Dedifferentiated amniotic fluid mesenchymal stem cell (primary cell): ENCODE data around the gene TBATA.
"Not testable (repeated sequence)": the region's sequence is repeated elsewhere in the genome, so short reads cannot be mapped to it uniquely, and the experiment has no call there.

Experiments used
- DNase-seq: peaks from one replicate; pipeline ENCODE4 v3.0.0-alpha.2; 2016; ENCODE audit errors: extremely low spot score

TBATA gene

DNA sequence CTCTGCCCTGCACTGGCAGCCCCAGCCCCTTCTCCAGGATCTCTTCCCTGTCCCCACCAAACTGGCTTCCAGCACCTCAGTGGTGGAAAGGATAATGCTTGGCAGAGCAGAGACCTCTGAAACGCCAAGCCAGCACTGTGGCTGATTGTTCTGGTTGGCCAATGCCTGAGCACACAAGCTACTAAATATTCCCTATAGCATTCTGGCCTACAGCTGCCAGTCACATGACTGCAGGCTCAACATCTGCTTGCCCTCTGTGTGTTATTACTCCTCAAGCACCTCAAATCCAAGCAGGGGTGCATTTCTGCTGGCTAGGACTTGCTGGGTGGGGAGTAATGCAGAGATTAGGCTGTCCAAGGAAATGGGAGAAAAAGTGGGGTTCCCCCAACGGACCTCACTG, 6.1 kb downstream of the TBATA start:
- DNase-seq: no peak

DNA sequence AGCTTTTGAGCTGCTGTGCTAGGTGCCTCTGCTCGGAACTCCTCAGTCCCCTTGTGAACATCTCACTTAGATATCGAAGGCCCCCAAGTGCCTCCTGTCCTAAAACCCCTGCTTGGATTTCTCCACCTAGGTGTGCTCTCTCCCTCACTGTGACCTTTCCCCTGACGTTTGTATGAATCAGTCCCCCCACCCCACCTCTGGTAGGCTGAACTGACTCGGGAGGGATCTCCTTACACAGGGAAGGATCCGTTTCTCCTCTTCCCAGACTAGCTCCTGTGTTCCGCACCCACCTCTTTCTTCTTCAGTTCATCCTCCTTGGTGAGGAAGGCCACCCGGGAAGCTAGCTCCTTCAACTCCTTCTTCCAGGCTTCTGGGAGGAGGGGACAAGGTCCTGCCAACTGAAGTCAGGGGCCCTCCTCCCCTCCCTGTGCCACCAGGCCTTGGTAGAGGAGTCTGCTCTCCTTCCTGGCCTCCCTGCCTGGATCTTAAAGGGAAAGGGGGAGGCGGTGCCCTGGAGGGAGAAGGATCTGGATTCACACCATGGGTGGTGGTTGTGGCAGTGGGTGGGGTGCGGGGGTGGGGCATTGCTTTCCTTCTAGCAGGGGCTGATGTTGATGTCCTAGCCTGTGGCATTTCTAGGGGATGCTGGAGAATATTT, 6.8 kb downstream of the TBATA start:
- no peak for DNase-seq

DNA sequence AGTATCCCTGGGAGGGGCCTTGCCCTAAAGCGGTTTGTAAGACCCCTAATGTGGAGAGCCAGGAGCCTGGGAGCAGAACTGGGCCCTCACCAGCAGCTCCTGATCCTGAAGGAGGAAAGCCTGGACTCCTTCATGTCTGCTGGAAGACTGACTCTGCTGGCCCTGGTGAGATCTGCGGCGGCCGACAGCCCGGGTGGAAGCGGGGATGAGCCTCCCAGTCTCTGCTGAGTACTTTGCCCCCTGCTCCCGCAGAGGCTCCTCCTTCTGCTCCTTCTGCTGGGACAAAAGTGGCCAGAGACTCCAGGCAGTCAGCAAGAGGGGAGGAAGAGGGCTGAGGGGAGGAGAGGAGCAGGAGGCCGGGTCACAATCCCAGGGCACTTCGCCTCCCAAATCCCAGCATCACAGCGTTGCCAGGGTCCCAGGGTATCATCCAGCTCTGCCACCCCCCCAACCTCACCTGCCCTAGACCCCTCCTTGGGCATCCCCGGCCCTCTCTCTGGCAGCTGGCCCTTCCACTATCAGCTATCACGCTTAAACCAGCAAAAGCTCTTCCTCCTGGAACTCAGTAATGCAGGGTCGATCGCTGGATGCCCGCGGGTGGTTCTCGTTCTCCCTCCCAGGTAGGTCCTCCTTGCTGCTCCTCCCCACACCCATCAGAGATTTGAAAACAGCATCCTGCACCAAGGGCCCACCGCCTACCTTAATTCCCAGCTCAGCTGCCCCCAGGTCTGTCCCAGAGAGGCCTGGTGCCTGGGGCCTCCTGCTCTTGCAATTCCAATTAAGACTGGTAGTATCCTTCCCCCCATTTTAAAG, 7.9 kb downstream of the TBATA start:
- DNase-seq: no peak

DNA sequence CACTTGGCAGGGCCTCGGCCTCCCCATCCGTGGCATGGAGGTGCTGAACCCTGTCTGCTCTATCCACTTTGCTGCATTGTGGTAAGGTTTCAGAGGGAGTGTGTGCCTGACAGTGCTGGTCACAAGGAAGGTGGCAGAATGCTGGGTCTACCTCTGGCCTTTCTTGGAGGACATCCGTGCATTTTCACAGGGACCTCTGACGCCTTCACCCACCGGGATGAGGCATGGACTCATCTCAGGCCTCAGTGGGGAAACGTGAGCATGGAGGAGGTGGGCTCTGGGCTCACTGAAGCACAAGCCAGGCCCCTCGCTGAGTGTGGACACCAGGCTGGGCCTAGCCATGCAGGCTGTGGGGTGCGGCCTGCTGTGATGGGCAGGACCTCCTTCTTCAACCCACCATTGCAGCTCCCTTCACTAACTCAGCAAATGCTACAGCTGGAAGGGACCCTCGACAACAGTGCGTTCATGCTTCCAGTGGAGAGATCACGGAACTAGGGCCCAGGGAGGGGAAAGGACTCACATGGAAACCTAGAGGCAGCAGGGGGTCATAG, 8.6 kb downstream of the TBATA start:
- no peak for DNase-seq

DNA sequence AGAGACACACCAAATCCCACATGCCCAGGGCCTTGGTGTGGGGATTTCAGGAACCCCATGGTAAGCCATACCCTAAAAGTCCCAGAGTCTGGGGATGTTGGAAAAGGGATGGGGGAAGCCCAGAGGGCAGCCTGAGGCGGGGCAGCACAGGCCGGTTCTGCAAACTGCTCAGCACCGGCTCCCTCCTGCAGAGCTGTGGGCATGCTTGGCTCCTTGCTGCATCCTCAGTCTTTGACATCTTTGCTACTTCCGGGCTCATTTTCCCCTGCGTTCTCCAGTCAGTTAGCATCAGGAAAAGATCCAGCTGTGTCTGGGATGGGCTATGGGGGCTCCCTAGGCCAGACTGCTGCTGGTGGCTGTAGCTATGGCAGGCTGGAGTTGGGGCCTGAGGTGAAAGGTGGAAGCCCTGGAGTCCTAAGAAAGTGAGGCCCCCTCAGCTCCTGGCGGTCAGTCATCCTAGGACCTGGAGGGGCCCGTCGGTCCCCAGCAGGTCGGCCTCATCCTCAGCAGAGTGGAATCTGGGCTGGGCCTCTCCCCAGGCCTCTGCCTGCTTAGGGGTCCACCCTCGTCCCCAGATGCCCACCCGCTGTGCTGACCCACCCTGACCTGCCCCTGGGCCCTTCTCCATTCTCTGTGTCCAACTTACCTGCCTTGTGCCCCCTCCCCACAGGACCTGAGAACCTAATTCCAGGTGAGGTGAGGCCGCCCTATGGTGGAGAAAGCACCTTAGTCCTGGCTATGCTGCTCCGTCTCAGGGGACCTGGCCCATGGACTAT, 9.3 kb downstream of the TBATA start:
- DNase-seq: no peak

DNA sequence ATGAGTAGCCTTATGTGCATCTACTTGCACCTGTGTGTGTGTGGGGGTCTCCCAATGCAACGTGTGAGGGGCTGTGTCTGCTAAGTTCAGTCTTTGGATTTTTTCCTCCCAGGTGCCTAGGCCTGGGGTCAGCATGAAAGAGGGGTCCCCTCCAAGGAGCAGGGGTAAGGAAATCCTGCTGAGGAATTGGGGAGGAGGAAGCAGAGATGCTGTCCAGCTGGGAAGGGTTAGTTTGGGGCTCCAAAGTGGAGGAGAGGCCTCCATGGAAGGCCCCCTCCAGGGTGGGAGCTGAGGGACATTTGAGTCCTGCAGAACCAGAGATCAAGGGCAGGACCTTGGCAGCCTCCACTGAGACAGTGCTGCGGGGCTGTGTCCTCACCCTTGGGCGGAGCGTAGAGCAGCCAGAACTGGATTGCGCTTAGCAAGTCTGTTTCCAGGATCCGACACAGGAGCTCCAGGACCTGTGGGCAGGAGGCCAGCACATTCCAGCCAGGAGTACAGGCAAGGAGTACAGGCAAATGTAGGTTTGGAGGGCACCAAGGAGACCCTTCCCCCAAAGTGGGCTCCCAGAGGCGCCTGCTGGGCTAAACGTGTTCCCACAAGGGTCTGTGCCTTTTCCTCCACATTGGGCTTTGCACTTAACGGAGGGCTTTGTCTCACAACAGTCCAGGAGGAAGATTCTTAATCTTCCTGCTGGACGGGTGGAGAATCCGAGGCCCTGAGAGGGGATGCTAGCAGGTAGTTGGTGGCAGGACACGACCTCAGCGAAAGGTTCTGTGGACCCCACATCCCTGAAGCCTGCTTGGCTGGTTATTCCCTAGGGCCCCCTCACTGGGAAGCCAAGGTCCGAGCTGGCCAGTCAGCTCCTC, 10.1 kb downstream of the TBATA start:
- DNase-seq: no peak

DNA sequence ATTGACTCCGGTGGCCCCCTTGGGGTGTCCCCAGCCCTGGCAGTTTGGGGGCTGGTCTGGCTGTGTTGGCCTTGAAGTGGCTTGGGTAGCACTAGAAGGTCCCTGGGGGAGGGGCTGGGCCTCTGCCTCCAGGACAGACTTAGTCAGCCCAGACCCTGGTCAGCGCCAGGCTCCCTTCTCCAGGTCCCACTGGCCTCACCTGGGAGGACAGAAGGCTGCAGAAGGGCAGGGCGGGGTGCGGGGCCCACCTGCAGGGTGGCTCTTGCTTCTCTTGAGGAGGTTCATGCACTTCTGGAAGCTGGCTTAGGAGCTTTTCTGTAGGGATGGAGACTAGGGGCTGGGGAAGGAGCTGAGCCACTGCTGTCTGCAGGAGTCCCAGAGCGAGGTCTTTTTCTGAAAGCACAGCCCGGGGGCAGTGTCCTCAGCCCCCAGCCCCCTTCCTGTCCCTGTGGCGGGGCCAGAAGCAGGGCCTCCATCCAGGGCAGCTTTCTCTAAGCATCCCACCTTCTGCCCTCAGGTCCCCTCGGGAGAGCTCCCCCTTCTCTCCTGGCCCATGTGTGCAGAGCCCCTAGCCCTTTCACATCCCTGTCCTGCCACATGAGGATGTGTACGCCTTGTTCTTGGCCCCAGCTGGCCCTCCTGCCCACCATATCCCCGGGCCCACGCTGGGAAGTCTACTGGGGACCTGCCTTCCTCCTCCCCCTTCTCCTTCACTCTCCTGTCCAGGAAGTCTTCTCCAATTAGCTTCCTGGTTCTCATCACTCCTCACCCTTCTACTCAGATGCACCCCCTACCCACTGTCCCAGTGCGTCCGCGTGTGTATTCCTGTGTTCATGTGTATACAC, 11.0 kb downstream of the TBATA start:
- no peak for DNase-seq

DNA sequence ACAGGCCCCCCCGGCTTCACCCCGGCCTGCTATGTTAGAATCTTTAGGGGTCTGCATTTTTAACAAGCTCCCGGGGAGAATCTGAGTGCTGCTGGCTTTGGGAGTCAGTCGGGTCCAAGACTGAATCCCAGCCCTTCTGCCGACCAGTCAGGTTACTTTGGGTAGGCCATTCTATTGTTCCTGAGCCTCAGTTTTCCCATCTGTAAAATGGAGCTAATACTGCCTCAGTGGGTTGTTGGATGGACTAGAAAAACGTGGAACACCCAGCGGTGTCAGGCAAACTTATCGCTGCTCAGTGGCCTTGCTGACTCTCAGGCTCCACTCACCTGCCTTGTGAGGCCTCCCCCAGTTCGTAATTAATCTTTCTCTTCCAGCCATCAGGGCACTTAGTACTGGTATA, 11.7 kb downstream of the TBATA start:
- DNase-seq: no peak

DNA sequence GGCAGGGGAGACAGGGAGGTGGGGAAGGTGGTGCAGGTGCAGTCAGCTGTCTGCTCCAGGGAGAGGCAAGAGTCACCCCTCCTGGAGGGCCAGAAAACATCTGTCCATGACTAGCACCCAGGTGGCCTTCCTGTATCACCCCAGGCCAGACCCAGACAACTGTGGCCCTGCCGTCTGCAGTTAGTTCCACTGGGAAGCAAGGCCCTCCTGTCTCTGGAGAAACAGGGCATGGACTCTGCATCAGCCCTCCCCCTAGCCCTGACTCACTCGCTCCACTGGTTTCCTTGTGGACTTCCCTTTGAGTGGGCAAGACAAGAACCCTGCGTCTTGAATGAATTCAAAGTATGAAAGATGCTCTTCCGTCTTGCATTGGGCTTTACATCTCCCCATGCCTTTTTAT, 12.6 kb downstream of the TBATA start:
- DNase-seq: no peak

DNA sequence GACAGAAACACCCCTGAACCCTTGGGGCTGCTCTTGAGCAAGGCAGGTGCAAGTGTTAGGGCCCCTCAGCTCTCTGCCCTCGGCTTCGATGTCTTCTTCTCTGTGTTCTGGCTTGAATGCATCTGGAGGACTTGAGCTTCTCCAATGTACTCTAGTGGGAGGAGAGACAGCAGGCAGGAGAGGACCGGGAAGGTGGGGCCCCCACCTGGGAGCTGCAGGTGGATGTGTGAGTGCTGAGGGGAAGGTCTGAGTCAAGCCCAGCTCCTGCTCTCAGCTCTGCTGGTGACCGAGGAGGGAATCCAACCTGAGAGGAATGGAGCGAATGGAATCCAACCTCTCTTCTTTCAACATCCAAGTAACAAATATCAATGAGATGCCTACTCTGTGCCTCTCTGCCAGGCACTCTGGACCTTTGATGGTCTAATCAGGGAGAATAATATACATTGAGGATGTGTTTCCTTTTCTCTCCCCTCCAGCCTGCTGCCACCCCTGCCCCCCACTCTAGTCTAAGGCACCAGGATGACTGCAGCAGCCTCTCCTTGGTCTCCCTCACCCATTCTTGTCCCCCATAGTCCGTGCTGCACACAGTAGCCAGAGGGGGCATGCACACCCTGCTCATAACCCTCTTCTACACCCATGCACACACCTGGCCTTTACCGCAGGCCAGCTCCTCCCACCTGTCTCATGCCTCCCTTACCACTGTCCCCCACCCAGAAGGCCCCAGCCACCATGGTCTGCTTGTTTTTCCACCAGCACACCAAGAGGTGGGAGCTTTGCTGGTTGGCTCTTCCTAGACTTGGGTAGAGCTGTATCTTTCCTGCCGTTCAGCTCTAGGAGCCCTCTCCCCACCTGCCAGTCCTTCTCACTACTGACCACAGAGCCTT, 13.6 kb downstream of the TBATA start:
- DNase-seq: no peak

DNA sequence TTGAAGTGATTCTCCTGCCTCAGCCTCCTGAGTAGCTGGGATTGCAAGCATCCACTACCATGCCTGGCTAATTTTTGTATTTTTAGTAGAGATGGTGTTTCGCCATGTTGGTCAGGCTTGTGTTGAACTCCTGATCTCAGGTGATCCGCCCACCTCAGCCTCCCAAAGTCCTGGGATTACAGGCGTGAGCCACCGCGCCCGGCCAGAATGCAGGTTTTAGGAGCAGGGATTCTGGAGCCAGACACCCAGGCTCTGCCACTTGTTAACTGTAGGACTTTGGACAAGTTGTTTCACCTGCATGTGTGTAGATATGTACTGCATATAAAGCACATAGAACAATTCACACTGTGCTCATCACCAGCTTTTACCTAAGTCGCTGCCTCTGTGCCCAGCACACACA, 14.7 kb downstream of the TBATA start:
- DNase-seq: not testable (repeated sequence)

DNA sequence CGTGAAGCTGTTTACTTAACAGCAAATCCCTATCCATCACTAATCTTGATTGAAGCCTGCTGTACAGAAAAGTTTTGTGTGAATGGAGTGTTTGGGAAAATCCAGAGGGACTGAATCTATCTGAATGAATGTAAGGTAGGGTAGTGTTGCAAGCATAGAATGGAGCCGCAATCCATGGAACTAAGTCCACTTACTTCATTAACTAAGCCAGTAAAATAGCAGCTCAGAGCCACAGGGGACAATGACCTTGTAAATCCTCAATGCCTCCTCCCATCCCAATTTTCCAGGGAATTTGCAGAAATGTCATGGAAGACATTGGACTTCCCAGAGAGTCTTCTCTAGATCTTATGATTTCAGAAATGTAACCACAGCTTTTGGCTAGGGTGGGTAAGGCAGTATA, 15.2 kb downstream of the TBATA start:
- no peak for DNase-seq

DNA sequence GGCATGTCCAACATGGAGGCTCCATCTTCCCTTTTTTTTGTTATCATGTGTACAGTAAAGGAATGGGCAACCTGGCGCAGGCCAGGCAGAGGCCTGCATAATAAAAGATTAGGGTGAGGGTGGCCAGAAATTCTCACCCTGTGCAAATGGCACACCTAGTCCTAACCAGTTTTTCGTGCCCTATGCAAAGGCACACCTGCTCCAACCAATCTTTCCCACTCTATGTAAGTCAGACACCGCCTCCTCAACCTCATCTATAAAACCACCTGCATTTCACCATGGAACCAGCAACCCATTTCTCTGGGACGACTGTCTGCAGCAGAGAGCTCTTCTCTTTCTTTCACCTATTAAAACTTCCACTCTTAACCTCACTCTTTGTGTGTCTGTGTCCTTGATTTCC, 16.1 kb downstream of the TBATA start:
- no peak for DNase-seq

DNA sequence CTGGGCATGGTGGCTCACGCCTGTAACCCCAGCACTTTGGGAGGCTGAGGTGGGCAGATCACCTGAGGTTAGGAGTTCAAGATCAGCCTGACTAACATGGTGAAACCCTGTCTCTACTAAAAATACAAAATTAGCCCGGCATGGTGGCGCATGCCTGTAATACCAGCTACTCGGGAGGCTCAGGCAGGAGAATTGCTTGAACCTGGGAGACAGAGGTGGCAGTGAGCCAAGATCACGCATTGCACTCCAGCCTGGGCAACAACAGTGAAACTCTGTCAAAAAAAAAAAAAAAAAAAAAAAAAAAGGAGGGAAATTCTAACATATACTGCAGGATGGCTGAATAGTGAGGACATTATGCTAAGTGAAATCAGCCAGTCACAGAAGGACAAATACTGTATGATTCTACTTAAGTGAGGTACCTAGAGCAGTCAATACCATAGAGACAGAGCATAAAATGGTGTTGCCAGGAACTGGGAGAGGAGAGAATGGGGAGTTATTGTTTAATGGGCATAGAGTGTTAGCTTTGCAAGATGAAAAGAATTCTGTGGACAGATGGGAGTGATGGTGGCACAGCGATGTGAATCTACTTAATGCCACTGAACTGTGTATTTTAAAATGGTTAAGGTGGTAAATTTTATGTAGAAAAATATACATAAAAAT, 17.0 kb downstream of the TBATA start:
- DNase-seq: not testable (repeated sequence)

DNA sequence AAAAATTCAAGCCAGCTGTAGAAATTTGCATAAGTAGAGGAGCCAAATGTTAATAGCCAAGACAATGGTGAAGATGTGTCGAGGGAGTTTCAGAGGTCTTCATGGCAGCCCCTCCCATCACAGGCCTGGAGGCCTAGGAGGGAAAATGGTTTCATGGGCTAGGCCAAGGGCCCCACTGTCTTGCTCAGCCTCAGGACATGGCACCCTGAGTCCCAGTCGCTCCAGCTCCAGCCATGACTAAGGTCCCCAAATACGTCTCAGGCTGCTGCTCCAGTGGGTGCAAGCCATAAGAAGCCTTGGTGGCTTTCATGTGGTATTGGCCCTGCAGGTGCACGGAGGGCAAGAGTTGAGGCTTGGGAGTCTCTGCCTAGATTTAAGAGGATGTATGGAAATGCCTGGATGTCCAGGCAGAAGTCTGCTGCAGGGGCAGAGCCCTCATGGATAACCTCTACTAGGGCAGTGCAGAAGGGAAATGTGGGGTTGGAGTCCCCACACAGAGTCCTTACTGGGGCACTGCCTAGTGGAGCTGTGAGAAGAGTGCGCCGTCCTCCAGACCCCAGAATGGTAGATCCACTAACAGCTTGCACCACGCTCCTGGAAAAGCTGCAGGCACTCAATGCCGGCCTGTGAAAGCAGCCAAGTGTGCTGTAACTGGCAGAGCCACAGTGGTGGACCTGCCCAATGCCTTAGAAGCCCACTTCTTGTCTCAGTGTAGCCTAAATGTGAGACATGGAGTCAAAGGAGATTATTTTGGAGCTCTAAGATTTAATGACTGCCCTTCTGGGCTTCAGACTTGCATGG, 19.2 kb downstream of the TBATA start:
- DNase-seq: no peak

DNA sequence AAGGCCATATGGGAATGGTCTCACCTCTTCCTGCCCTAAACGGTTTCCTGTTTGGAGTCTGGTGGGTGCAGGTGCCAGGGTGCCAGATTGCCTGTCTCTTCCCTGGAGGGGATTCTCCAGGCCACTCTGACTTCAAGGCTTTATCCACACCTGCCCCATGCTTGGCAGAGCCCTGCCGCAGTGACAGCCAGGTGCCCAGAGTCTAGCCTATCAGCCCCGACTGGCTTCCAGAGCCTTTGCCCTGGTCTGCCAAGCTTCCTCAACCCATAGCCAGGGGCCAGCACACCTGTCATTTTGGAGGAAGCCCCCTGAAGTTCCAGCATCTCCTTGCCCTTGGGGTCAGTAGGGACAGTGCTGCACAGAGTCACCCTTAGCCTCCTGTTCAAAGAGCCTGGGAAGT, 21.6 kb downstream of the TBATA start:
- DNase-seq: no peak

DNA sequence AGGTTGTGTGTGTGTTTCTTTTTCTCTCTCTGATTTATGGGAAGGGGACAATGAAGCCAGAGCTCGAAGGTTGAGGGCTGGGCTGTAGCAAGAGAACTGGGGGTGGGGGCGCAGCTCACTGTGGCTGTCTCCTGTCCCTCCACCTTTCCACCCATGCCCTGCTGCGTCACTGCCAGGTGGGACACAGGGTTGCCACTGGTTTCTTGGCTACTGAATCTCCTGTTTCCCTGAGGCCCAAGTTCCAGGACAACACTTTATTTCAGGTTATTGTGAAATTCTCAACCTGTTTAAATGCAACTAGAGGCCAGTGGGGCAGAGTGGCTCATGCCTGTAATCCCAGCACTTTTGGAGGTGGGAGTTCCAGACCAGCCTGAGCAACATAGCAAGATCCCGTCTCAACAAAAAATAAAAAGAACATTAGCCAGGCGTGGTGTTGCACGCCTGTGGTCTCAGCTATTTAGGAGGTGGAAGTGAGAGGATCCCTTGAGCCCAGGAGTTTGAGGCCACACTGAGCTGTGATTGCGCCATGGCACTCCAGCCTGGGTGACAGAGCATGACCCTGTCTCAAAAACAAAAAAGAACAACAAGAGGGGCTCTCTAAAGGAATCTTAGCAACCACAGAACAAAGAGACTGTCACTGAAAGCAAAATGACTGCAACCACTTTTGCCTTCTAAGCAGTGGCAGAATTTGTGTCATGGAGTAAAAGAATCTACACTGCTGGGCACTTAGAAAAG, 22.6 kb downstream of the TBATA start:
- DNase-seq: no peak
